Activated effector memory CD4-positive, alpha-beta T cell treated with anti-CD3 and anti-CD28 coated beads, Interleukin-2, amount 50 U/mL, for 16 hours (primary cell): Measurements from ENCODE around the gene CROCC.
"Not testable (repeated sequence)": the region's sequence is repeated elsewhere in the genome, so short reads cannot be mapped to it uniquely, and the experiment has no call there.

Experiments used
- DNase-seq: peaks from one replicate; pipeline ENCODE4 v3.0.0-alpha.2; 2020

The CROCC gene

DNA sequence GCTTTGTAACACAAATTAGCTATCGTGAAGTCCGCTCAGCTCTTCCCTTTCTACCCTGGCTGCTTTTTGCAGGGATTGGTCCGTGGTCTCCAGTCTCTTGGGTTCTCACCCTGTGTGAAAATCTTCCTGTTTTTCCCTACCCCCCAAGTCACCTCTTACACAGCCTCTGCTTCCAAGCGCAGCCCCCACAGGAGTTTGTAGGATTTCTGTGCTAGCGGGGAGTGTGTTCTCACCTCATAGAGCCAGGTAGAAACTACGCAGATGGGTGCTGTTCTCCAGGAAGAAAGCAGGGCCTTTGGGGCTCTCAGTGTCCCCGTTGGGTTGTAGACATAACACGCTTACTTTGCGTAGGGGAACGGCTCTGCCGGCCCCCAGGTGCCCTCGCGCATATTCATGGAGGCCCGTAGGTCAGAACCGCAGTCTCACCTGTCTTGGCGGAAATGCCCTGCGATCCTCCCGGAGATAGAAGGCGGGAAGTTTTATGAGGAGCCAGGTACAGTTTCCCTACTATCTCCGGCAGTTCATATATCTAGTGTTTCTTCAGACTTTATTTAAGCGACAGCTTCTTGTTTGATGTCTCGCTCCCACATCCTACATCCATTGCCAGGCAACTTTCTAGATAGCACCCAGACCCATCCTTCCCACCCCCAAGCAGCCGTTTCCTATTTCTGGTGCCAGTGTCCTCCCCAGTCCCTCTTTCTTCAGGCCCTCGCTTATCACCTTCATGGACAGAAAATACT is 25.2 kb upstream of the CROCC start:
- peak; percentile 91 for DNase-seq

DNA sequence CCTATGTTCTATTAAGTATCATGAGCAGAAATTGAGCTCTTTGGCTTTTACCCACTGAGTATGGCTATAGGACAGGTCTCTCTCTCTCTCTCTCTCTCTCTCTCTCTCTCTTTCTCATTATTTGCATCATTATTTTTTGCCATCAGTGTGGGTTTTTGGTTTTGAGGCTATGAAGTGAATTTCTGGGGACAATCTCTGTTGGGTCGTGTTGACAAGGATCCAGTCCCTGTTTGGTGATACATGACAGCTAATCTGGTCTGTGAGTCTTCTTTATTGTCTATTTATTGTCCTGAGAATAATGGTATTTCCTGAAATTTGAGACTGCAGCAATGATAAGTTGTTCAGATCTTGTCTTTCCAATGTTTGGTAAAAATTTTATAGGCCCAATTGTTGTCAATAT is 24.1 kb upstream of the CROCC start:
- DNase-seq = not testable (repeated sequence)

DNA sequence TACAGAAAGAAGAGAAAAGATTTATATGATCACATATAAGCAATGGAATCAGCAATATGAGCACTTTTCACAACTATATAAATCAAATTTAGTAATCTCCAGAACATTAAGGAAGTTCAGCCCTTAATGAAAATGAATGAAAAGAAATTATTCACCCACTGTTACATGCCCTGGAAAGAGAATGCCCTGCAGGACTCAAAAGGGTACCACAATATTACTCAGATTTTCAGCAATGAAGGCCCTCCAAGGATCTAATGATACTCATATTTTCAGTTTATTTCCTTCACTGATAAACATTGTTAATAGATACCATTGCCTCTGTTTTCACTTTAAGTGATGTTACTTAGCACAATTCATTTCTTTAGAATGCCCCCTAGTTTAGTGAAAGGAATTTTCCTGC is 23.4 kb upstream of the CROCC start:
- not testable (repeated sequence) for DNase-seq

DNA sequence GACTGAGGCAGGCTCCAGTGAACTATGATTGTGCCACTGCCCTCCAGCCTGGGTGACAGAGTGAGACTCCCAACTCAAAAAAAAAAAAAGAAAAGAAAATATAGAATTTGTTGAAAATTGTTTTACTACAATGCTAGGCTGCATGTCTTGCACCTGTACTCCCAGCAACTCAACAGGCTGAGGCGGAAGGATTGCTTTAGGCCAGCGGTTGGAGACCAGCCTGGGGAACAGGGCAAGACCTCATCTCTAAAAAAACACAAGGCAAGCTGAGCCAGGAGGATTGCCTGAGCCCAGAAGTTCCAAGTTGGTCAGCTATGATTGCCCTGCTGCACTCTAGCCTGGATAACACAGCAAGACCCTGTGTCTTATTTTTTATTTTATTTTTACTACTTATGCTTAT is 22.7 kb upstream of the CROCC start:
- DNase-seq = not testable (repeated sequence)

DNA sequence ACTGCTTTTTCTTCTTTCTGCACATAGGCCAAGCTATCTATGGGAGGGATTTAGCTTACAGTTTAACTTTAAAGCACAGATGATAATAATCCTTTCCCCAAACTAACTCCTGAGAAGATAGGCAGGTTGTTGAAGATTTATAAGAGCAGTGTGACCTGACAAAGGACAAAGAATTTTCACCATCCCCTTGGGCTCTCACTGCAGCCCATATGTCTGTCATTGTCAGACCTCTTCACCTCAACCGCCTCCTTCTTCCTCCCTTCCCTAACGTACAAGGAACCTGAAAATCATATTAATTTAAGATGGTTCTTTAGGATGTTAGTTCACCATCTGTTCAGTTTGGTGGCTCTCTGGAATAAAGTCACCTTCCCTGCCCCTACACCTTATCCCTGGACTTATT is 21.0 kb upstream of the CROCC start:
- DNase-seq = no peak

DNA sequence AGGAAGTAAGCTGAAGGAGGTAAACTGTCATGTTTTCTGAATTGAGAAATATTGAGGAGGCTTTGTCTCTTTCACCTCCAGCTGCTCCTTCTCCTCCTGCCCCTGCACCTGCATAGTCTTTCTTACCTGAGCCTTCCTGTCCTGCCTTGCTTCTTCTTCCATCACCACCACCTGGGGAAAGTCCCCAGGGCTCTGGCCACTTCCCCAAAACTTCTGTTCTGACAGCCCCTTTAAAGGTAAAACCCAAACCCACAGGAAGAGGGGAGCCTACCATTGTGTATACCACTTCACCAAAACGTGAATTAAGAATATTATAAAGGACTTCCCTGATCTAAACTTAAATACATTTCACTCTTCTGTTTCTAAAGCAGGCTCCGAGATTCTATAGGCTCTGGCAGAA is 20.4 kb upstream of the CROCC start:
- not testable (repeated sequence) for DNase-seq

DNA sequence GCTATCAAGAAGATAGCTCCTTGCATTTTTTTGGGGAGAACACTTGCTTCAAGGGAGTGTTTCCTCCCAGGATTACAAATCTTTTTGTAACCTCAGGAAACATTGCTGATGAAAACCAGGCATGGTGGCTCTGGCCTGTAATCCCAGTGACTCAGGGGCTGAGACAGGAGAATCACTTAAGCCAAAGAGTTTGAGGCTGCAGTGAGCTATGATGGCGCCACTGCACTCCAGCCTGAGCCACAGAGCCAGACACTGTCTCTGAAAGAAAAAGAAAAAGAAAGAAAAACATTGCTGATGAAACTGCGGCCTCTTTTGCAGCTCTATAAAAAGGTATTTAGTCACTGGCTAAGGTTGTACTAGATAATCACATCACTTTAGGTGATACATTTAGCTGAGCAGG is 18.7 kb upstream of the CROCC start:
- no peak for DNase-seq

DNA sequence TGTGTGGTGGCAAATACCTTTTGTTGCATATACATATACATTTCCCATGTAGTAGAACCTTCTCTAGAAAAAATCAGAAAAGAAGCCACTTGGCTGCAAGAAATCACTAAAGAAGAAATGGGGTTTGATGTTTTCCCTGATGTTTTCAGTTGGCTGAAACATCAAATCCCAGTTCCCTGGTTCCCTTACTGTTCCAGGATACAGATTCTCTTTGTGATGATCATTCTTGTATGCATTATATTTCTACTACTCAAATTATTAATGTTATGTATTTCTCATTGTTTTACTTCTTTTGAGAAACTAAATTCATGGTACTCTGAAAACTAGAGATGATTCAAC is 18.3 kb upstream of the CROCC start:
- no peak for DNase-seq

DNA sequence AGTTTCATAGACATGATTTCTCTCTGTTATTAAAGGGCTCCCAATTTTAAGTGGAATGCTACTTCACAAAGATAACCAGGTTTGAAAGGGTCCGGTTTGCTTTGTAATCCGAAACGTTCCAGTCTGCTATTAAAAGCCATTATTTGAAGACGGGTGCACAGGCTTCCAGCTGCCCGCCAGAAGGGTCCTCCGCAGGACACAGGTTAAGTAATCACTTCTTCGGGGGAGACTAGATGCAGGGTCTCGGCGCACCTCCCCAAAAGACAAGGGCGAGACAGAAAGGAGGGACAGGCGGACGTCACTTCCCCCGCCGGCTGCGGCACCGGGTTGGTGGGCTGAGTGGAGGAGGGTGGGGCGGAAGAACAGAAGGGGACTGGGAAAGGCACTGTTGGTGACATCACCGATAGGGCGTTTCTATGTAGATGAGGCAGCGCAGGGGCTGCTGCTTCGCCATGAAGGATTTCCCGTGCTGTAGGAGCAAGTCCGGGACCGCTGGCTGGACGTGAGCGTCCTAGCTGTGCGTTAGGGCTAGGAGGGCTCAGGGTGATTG is 17.1 kb upstream of the CROCC start:
- peak; percentile 99 for DNase-seq

DNA sequence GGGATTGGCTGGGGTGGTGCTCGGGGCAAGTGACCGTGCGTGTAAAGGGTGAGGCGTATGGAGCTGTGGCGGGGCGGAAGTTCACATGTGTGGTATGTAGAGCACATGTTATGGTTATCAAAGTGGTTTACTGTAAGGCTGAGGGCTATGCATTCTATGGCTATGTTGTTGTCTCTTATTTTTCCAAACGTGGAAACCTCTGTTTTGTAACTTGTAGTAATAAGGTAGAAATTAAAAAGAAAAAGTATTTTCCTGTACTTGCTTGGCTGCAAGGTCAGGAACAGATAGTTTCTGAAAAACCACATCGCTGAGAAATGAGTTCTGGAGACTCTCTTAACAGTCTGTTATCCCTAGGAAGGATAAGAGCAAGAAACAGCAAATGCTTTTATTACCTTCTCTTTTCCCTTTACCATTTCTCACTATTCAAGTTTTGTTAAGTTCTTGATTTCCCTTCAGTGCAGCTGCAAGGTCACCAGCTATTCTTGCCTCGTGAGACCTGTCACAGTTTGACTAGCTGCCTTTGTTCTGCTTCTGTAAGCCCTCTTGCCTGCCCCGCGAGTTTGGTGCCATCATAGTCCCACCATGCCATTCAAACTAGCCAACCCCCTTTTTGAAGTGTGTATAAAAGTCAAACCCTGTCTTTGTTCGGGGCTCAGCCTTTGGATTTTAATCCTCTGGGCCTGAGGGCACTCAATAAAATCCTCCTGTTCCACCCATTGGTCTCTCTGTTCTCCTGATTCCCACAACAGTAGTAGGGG is 16.4 kb upstream of the CROCC start:
- peak; percentile 77 for DNase-seq

DNA sequence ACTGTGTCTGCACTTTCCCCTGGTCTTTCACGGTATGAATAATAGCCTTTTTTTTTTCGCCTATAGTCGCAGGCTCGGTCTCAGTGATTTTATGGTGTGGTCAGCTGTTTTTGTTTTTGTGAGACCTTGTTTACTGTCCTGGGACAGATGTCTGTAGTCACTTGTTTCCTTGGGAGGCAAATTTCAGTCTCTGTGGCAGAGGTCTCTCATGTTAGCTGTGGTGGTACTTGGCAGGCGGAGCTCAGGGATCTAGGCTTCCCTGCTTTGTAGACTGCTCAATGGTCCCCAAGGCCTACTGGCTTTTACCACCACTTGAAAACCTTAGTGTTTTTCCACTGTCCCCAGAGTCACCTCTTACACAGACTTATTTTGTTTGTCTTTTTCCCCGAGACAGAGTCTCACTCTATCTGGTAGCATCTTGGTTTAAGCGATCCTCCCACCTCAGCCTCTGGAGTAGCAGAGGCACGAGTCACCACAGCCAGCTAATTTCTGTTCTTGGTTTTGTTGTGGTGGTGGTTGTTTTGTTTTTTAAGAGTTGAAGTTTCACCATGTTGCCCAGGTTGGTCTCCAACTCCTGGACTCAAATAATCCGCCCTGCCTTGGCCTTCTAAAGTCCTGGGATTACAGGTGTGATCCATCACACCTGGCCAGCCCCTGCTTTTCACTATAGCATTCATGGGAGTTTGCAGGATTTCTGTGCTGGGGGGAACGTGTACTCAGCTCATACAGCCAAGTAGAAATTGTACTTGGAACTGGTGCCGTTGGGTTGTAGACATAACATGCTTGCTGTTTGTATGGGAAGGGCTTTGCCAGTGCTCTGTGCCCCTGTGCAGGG is 15.6 kb upstream of the CROCC start:
- no peak for DNase-seq

DNA sequence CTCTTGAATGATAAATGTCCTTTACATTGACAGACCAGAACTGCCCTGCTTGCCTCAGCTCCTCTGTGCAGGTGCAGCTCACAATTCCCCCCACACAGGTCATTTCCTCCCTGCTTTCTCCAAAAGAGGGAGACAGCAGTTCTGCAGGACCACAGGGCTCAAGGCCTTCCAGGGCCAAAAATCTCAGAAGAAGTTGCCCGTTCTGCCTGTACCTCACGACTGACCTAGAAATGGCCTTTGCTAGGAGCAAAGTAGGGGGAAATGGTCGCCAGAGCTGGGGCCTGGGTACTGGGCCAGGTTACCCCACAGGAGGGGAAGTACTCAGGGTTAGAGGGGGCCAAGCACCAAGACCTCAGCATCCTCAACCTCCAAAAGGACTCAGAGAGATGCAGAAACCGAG is 14.9 kb upstream of the CROCC start:
- DNase-seq = no peak

DNA sequence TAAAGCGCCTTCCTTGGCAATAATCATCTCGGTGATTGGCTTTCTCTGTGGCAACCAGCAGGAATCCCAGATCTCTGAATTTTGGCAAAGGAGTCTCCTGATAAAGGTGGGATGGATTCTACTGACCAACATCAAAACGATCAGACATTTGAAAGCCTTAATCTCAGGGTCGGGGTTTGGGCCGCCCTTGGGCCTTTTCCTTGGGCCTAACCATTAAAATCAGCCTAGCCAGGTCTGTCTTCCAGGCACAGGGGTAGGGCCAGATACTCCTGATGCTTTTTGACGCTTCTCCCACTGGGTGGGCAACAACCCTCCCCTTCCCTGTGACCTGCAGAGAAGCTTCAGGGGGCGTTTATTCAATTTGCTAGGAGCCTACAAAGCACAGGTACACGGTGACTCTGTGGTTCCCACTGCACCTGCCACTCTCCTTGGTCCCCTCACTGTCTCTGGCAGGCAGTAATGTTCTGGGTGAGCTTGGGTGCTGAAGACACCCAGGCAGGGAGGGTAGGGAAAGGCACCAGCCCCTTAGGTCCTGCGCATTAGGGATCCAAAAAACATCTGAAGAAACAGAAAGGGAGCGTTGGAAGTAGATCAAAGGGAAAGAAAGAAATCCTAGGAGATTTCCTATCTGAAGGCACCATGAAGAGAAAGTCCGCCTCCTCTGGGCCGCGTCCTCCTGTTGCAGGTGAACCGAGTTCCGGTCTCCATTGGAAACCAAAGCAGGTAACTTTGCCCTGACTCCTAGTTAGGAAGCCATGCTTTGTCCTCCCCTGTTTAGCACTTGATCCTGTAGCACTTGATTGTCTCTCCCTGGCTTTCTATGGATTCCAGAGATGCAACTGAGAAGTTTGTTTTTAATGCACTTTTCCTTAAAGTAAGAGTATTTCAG is 13.6 kb upstream of the CROCC start:
- DNase-seq = no peak

DNA sequence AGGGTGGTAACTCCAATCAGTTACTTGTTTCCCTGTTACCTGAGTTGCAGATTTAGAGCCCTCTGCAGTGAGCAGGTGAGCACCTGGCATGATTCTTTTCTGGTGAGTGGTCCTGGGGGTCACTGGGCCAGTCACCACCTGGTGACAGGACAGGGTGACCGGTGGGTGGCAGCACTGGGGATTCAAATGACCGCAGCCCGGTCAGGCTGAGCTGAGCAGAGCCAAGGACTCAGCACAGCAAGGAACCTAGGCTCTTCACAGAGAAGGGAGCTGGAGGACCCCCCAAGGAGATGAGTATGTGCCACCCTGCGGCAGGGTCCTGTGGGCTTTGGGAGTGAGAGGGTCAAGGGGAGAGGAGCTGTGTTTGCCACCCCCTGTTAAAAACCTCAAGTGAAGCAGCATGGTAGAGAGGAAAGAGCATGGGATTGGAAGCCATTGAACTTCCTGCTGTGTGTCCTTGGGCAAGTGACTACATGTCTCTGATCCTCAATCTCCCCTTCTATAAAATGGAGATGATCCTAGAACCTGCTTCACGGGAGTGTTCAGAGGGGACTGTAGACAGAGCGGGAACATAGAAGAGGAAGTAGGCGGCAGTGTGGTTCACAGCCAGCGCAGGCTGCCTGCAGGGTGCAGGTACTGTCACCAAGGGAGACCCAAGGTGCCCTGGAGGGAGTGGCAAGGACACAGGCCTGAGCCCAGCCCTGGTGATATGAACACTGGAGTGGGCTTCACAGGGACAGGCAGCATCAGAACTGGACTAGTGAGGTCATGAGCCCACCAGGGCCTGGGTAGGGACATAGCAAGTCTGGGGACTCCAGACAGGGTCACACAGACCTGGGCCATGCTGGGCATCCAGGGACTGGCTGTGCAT is 9.6 kb upstream of the CROCC start:
- DNase-seq = peak; percentile 64

DNA sequence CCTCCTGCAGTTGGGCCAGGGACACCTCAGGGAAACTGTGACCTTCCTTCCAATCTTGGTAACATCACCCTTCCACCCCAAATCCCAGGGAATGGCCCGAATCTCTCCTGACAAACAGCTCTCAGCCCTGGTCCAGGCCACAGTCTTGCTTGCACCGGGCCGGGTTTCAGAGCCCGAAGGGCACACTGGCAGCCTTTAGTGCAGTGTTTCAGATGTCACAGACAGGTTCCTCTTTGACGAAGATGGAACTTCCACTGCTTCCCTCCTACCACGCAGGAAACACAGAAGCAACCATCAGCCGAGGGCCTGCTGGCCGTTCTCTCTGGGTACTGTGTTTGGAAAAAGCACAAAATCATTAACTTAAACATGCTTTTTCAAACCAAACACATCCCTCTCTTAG is 9.0 kb upstream of the CROCC start:
- peak; percentile 58 for DNase-seq

DNA sequence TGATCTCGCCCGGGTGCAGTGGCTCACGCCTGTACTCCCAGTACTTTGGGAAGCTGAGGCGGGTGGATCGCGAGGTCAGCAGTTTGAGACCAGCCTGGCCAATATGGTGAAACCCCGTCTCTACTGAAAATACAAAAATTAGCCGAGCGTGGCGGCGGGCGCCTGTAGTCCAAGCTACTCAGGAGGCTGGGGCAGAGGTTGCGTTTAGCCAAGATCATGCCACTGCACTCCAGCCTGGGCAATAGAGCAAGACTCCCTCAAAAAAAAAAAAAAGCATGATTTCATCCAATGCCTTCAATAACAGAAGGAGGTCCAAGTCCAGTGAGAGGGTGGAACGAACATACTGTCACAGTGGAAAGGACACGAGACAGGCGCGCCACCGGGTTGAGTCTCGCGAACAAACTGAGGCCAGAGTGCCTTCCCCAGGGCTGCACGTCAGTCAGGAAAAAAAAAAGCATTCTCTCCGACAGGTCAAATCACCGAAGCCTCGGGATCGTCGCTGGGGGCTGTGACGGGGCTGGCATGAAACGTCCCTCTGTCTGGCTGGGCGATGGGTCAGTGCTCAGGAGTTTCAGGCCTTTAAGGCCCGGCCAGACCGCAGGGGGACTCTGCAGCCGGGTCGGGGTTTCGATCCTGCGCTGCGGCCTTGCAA is 8.4 kb upstream of the CROCC start:
- DNase-seq = peak; percentile 60

DNA sequence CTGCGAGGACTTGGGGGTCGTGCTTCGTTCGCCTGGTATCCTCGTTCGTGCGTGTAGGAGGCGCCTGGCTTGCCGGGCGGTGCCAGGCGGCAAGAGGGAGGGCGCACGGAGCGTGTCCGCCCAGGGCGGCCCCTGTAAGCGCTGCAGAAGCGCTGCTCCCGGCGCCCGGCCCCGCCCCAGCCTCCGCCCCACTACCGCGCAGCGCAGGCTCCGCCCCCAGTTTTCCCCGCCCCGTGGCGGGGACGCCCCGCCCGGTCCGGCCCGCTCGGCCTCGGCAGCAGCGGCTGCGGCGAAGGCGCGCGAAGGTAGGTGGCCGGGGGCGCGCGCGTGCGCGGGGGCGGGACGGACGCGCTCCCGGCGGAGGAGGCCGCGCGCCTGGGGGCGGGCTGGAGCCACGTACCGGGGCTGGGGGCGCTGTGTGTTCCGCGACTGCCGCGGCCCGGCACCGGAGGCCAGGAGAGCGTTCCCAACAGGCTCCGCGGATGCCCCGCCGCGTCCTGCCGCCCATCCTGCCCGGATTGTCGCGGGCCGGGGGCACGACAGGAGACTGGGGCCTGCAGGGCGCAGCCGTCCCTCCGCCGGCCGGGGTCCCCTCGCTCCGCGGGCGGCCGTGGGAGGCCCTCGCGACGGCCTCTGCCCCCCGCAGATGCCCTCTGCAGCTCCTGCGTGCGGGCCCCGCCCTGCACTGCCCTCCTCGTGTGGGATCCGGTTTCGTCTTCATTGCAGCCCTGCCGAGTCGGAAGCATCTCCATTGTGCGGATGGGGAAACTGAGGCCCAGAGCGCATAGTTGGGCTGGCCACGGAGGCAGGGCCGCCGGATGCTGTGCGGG is 7.7 kb upstream of the CROCC start:
- DNase-seq = peak; percentile 99

DNA sequence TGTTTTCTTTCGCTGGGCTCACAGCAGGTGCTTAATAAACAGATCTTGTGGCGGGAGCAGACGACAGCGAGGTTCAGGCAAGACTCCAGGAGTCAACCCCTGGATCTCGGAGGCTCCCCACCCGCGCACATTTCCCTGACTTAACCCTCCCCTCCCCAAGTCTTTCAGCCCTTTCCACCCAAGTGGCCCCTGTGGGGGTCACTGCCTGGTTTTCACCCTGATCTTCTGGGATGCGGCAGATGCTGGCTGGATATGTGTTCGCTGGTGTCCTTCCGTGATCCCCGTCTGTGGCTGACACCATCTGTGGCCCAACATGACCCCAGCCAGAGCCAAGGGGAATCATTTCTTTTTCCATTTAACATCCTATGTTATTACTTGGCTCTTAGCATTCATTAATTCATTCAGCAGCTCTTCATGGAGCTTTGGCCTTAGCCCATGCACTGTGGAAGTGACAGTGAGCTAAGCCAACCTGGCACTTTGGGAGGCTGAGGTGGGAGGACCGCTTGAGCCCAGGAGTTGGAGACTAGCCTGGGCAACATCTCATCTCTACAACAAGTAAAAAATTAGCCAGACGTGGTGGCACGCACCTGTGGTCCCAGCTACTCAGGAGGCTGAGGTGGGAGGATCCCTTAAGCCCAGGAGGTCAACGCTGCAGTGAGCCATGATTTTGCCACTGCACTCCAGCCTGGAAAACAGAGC is 6.7 kb upstream of the CROCC start:
- peak; percentile 62 for DNase-seq

DNA sequence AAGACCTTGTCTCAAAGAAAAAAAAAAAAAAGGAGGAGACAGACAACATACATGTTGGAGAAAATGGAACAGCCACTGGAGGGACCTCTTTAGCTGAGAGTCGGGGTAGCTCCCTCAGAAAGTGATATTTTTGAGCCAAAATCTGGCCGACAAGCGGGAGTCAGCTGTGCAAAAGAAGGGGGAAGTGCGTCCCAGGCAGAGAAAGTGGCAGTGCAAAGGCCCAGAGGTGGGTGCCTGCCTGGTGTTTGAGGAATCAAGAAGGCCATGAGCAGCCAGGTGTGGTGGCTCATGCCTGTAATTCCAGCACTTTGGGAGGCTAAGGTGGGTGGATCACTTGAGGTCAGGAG is 6.1 kb upstream of the CROCC start:
- DNase-seq = peak; percentile 44
